Right lobe of liver (tissue), 4 donors: ENCODE results near the gene P2RY8.
"Not testable (repeated sequence)": the region's sequence is repeated elsewhere in the genome, so short reads cannot be mapped to it uniquely, and the experiment has no call there.

Source experiments
- POLR2A ChIP-seq: fragments of 450-650 bp; IDR thresholded peaks from one replicate; pipeline ENCODE4 v1.6.1; 2017; ENCODE audit warnings: antibody characterized with exemption, mild to moderate bottlenecking
- TF ChIP-seq, protein P1 (sequence below), 4 donors: fragments of 200-600 bp in 3 of 4; fragments of 450-650 bp in 1 of 4; IDR thresholded peaks; one replicate each; pipeline versions ENCODE4 v1.5.1 to v1.8.0; 2016 to 2022; ENCODE audit warnings: antibody characterized with exemption in 4 of 4, mild to moderate bottlenecking in 2 of 4
- donor health status: DM: no; HTN: no; CAD: no.
- donor health status: DM: no; HTN: no; CAD: no.
- donor health status: DM: no; HTN: yes; CAD: no.

DNA sequence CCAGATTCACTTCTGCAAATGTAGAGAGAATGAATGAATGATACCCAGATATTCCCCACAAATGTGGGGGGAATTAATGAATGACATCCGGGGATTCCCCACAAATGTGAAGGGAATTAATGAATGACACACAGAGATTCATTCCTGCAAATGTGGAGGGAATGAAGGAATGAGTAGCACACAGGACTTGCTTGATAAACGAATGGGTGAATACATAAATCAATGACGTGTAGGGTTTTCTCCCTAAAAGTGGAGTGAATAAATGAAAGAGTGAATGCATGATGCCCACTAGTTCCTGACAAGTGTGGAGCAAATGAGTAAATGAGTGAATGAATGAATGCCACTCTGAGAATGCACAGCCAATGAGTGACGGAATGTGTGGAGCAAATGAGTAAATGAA lies 45.7 kb downstream of the P2RY8 start:
- TF ChIP-seq, protein P1, sequence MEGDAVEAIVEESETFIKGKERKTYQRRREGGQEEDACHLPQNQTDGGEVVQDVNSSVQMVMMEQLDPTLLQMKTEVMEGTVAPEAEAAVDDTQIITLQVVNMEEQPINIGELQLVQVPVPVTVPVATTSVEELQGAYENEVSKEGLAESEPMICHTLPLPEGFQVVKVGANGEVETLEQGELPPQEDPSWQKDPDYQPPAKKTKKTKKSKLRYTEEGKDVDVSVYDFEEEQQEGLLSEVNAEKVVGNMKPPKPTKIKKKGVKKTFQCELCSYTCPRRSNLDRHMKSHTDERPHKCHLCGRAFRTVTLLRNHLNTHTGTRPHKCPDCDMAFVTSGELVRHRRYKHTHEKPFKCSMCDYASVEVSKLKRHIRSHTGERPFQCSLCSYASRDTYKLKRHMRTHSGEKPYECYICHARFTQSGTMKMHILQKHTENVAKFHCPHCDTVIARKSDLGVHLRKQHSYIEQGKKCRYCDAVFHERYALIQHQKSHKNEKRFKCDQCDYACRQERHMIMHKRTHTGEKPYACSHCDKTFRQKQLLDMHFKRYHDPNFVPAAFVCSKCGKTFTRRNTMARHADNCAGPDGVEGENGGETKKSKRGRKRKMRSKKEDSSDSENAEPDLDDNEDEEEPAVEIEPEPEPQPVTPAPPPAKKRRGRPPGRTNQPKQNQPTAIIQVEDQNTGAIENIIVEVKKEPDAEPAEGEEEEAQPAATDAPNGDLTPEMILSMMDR (IDR thresholded peaks at IDR 0.05), result not testable (repeated sequence)
- not testable (repeated sequence) for TF ChIP-seq POLR2A
